ENCODE results near the gene CDKN2AIPNL. TPM values are rescaled to one million over a fixed set of nuclear protein-coding genes. Genes with fewer than 3 reads are reported as not detected.

Gene CDKN2AIPNL
- total and polyA plus RNA-seq, 2 of the 8 experiments (the other 6 are each of a cell fraction or from before 2014, with no cell fraction given), result 40.0 to 56.3 TPM

DNA sequence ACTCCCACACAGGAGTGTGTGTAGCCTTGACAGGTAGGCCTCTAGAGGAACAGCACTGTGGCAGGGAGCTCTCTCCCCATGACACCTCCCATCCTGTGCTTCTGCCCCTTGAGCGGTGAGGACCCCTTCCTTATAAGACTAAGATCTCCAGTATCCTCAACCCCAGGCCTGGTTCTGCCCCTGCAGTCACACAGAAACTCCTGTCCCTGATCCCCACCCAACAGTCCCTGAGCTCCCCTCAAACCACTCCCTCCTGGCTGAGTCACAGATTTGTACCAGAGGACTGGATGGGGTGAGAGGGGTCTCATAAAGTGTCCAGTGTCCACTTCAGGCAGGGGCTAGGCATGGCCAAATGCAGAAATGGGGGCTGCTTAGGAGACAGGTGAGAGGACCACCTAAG is 47.8 kb upstream of the CDKN2AIPNL start:
- no peak overlapping the region for H2BK120ac ChIP-seq (replicated peaks; ENCODE audit: low read depth, low read length)
- no peak overlapping the region for H3K4ac ChIP-seq (replicated peaks; ENCODE audit: insufficient read length, low read depth, low read length)
- FAIRE-seq (no peak), DNase-seq (ENCODE audit: low read depth in 1 of 2, low spot score in 2 of 2) (no peak)
- no peak overlapping the region for H3K56ac ChIP-seq (replicated peaks; ENCODE audit: insufficient read length, low read depth, low read length)
- no peaks in the 10 kb centered on the region for H3K79me1 ChIP-seq (ENCODE audit: low read depth, low read length)
- H2AFZ ChIP-seq (ENCODE audit: low read length), result no peak overlapping the region
- H2BK15ac ChIP-seq (ENCODE audit: low read length), result no peak overlapping the region; the same call in 1 of the 2 replicates
- H4K8ac ChIP-seq (ENCODE audit: extremely low read depth, insufficient read depth, low read length), result peak overlapping the region; percentile 38; the same call in 1 of the 2 replicates
- H3K18ac ChIP-seq (ENCODE audit: extremely low read depth, low read length), result no peak overlapping the region
- no peaks in the 10 kb centered on the region for H4K20me1 ChIP-seq (replicated peaks in 1 of 2; ENCODE audit: control insufficient read depth in 1 of 2, insufficient read depth in 2 of 2, low read length in 2 of 2)
- no peaks in the 10 kb centered on the region for H3K79me2 ChIP-seq (ENCODE audit: control insufficient read depth in 1 of 2, insufficient read depth in 2 of 2, low read length in 2 of 2)
- H3K23ac ChIP-seq (ENCODE audit: insufficient read length), result no peak overlapping the region
- no peaks in the 10 kb centered on the region for H3K9me3 ChIP-seq (ENCODE audit: insufficient read depth in 2 of 2, low read depth in 1 of 2, low read length in 1 of 2)
- H3K4me1 ChIP-seq (replicated peaks in 1 of 4; ENCODE audit: control insufficient read depth in 3 of 4, insufficient read depth in 4 of 4, low read length in 3 of 4), result peaks cover 0 to 4% (median 0%) of the 10 kb centered on the region in 4 experiments; a peak in 1 of 7 replicates
- H3K23me2 ChIP-seq (ENCODE audit: low read depth, low read length), result no peaks in the 10 kb centered on the region; the same call in 1 of the 2 replicates
- no peak overlapping the region for H2AK5ac ChIP-seq (ENCODE audit: low read depth, low read length)
- H2BK20ac ChIP-seq (ENCODE audit: low read length), result peak overlapping the region; percentile 21; the same call in 1 of the 2 replicates
- H3K14ac ChIP-seq (ENCODE audit: insufficient read length), result no peak overlapping the region
- no peak overlapping the region for H3K4me3 ChIP-seq (ENCODE audit: extremely low read depth in 1 of 4, insufficient read depth in 2 of 4, low read depth in 3 of 4, low read length in 4 of 4)
- H2BK12ac ChIP-seq (ENCODE audit: low read depth, low read length), result no peak overlapping the region
- no peak overlapping the region for H4K5ac ChIP-seq (ENCODE audit: insufficient read length, low read depth, low read length)
- H4K91ac ChIP-seq (replicated peaks; ENCODE audit: insufficient read length, low read length), result no peak overlapping the region
- 89% methylated on average over 1 of the region's 1 CpG; no CpG with 5 or more reads in 1 of the 2 experiments for WGBS, 2 experiments (ENCODE audit: extremely low coverage in 1 of 2, insufficient coverage in 1 of 2, insufficient read length in 1 of 2, insufficient replicate concordance in 2 of 2, low coverage in 1 of 2, low lambda C conversion rate in 2 of 2, missing lambda C conversion rate in 1 of 2)
- POLR2A ChIA-PET (ENCODE audit: partially characterized antibody), result interaction anchor here (0.6 to 1.4 kb wide), 5 partner anchors 9 to 53 kb away, joined by 3 to 6 read pairs (median 4); no protein-coding TSS in a partner anchor
- no peak overlapping the region for H2BK5ac ChIP-seq (ENCODE audit: low read depth, low read length)
- no peaks in the 10 kb centered on the region for H3K36me3 ChIP-seq (ENCODE audit: control insufficient read depth in 2 of 4, insufficient read depth in 4 of 4, low read length in 3 of 4)
- CTCF ChIA-PET (ENCODE audit: partially characterized antibody), result interaction anchor here (0.6 to 3.9 kb wide), 7 partner anchors 8 to 64 kb away, joined by 3 to 19 read pairs (median 4); partner anchors contain the start of gene CDKN2AIPNL
- H3K27ac ChIP-seq (ENCODE audit: low read depth, low read length), result no peak overlapping the region
- H3K27me3 ChIP-seq (replicated peaks in 1 of 4; ENCODE audit: control insufficient read depth in 3 of 4, extremely low read depth in 1 of 4, insufficient read depth in 3 of 4, low read length in 3 of 4), result no peaks in the 10 kb centered on the region
- no peak overlapping the region for H3K9ac ChIP-seq (replicated peaks in 1 of 4; ENCODE audit: extremely low read depth in 1 of 4, low read depth in 3 of 4, low read length in 3 of 4)
- no peak overlapping the region for H3K4me2 ChIP-seq (ENCODE audit: insufficient read depth in 1 of 2, low read depth in 2 of 2, low read length in 2 of 2)
- no peak for TF ChIP-seq TAF1 (IDR thresholded peaks at IDR 0.05; ENCODE audit: low read depth, low read length)
- no peak for TF ChIP-seq SP1 (IDR thresholded peaks at IDR 0.05; ENCODE audit: low read depth, low read length)
- no peak for TF ChIP-seq SRF (IDR thresholded peaks at IDR 0.05; ENCODE audit: low read depth, low read length)
- TF ChIP-seq SAP30 (IDR thresholded peaks at IDR 0.05; ENCODE audit: insufficient read depth, insufficient replicate concordance, low read length), result no peak
